Measurements from ENCODE around the gene TMEM101.
A peak's percentile ranks its signal among the peaks of the same experiment; 100 is the strongest.

The TMEM101 gene

GRCh38 chr17:43987131-43988021, 27.4 kb downstream of the TMEM101 start:
- H3K4me3 ChIP-seq (ENCODE audit: low read length) = no peak overlapping the region
- TF ChIP-seq CTCF (conservative IDR thresholded peaks at IDR 0.05; ENCODE audit: low read depth, low read length) = no peak
- DNase-seq (ENCODE audit: low read depth) = no peak

GRCh38 chr17:43986225-43986981, 28.4 kb downstream of the TMEM101 start:
- no peak overlapping the region for H3K4me3 ChIP-seq (ENCODE audit: low read length)
- TF ChIP-seq CTCF (conservative IDR thresholded peaks at IDR 0.05; ENCODE audit: low read depth, low read length) = no peak
- no peak for DNase-seq (ENCODE audit: low read depth)

- no peak overlapping the region for H3K4me3 ChIP-seq (ENCODE audit: low read length)
- no peak for TF ChIP-seq CTCF (conservative IDR thresholded peaks at IDR 0.05; ENCODE audit: low read depth, low read length)
- no peak for DNase-seq (ENCODE audit: low read depth)
These were observed 30.2 kb downstream of the TMEM101 start for GRCh38 chr17:43984521-43984920.

GRCh38 chr17:43983515-43984411, 31.0 kb downstream of the TMEM101 start:
- peak; percentile 45 for TF ChIP-seq CTCF (conservative IDR thresholded peaks at IDR 0.05; ENCODE audit: low read depth, low read length)
- DNase-seq (ENCODE audit: low read depth) = no peak
- peak overlapping the region; percentile 34 for H3K4me3 ChIP-seq (ENCODE audit: low read length)

GRCh38 chr17:43983196-43983514, 31.6 kb downstream of the TMEM101 start:
- no peak for TF ChIP-seq CTCF (conservative IDR thresholded peaks at IDR 0.05; ENCODE audit: low read depth, low read length)
- no peak overlapping the region for H3K4me3 ChIP-seq (ENCODE audit: low read length)
- no peak for DNase-seq (ENCODE audit: low read depth)

- no peak overlapping the region for H3K4me3 ChIP-seq (ENCODE audit: low read length)
- no peak for TF ChIP-seq CTCF (conservative IDR thresholded peaks at IDR 0.05; ENCODE audit: low read depth, low read length)
- DNase-seq (ENCODE audit: low read depth) = no peak
These were observed 32.6 kb downstream of the TMEM101 start for GRCh38 chr17:43982171-43982570.

Measured in retinal pigment epithelial cell (primary cell).